A549 treated with CpdA at 1 μM for 4 hours (cell line): ENCODE data around the gene P2RY12. TPM values are rescaled to one million over a fixed set of nuclear protein-coding genes. Genes with fewer than 3 reads are reported as not detected.

Experiments used
- total RNA-seq: library from RNA; stranded (reverse); fragments of 200-300 nt; extraction: Qiagen RNA extraction; gene quantifications from 5 replicates; pipeline ENCODE4 v1.2.3, GENCODE V29; 2022; ENCODE audit warnings: low read depth

Gene P2RY12
- total RNA-seq: not detected in 5 replicates

GRCh38 chr3:151384741-151385174, at the start of gene P2RY12:
Gene P2RY12 (minus strand): TSS chr3:151384753. CDS start chr3:151338845, 45,908 bp downstream.

GRCh38 chr3:151329363-151329762, 55.2 kb downstream of the P2RY12 start, which contains the start of gene P2RY13:
Gene P2RY13 (minus strand): TSS chr3:151329549. CDS start chr3:151329528, 21 bp downstream.

GRCh38 chr3:151316267-151316991, 68.1 kb downstream of the P2RY12 start, which contains the start of gene GPR87:
Gene GPR87 (minus strand): TSS chr3:151316820. CDS start chr3:151300100, 16,720 bp downstream.

Other genes with a start within 250 kb of the P2RY12 start
- gene GPR171, start 181.5 kb downstream of the P2RY12 start, total RNA-seq: not detected in 5 replicates
- gene P2RY14, start 106.2 kb downstream of the P2RY12 start, total RNA-seq: not detected in 5 replicates
- gene GPR87, start 67.9 kb downstream of the P2RY12 start, total RNA-seq: 0.86 to 1.3 TPM (median 1.1 TPM) in 5 replicates
- not detected in 5 replicates for gene P2RY13, start 55.2 kb downstream of the P2RY12 start, total RNA-seq
- gene IGSF10, start 76.3 kb upstream of the P2RY12 start, total RNA-seq: 0.59 to 1.2 TPM (median 0.78 TPM) in 5 replicates